Measurements from ENCODE around the gene TMEM209.
"Not testable (repeated sequence)": the region's sequence is repeated elsewhere in the genome, so short reads cannot be mapped to it uniquely, and the experiment has no call there.

Gene TMEM209

DNA sequence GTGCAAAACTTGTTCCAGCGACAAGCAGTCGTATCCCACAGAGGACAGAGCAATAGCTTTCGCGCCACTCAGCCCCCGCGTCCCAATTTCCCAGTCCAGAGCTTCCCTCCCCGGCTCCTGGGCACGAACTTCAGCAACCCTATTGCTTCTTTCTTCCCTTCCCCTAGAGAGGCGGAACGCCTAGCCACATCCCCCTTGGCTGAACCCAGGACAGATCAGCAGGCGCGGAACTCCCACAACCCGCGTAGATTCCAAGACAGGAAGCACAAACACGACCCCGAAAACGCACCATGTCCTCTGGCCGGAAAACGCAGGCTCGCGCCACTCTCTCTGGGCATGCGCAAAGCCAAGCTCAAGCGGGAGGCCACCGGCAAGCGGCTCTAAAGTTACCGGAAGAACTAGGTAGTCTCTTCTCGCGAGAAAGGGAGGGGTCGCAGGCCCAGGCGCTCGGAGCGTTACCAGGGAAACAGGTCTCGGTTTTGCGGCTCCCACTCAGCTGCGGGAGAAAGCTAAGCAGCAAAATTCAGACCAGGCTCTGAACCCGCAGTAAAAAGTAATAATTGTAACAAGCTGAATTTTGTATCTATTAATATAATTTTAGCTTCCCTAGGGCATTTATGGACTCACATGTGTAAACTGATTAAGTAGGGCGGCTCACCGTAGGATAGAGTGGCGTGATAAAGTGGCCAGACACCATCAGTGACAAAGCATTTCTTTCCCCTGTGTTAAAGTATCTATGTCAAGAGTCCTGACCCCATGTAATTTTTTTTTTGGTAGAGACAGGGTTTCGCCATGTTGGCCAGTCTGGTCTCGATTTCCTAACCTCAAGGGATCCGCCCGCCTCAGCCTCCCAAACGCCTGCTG, at the start of gene TMEM209:
TSS of gene TMEM209 (minus strand) at position 323 of the 864 bp plus-strand sequence. CDS start at position 292, 31 bp downstream.
- peak; percentile 97 for DNase-seq

DNA sequence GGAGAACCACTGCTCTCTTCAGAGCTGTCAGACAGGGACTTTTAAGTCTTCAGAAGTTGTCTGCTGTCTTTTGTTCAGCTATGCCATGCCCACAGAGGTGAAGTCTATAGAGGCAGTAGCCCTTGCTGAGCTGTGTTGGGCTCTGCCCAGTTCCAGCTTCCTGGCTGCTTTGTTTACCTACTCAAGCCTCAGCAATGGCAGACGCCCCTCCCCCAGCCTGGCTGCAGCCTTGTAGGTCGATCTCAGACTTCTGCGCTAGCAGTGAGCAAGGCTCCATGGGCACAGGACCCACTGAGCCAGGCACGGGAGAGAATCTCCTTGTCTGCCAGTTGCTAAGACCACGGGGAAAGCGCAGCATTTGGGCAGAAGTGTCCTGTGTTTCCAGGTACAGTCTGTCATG, 49.3 kb upstream of the TMEM209 start:
- no peak for DNase-seq

DNA sequence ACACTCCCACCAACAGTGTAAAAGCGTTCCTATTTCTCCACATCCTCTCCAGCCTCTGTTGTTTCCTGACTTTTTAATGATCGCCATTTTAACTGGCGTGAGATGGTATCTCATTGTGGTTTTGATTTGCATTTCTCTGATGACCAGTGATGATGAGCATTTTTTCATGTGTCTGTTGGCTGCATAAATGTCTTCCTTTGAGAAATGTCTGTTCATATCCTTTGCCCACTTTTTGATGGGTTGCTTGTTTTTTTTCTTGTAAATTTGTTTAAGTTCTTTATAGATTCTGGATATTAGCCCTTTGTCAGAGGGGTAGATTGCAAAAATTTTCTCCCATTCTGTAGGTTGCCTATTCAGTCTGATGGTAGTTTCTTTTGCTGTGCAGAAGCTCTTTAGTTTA, 44.4 kb upstream of the TMEM209 start:
- DNase-seq: not testable (repeated sequence)

- DNase-seq: not testable (repeated sequence)
These were observed 43.6 kb upstream of the TMEM209 start for GRCh38 chr7:130248842-130249241.

DNA sequence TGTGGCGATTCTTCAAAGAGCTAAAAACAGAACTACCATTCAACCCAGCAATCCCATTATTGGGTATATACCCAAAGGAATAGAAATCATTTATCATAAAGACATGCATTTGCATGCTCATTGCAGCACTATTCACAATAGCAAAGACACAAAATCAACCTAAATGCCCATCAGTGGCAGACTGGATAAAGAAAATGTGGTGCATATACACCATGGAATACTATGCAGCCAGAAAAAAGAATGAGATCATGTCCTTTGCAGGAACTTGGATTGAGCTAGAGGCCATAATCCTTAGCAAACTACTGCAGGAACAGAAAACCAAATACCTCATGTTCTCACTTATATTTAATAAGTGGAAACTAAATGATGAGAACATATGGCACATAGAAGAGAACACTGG, 41.3 kb upstream of the TMEM209 start:
- DNase-seq: not testable (repeated sequence)

- DNase-seq: not testable (repeated sequence)
These were observed 38.3 kb upstream of the TMEM209 start for GRCh38 chr7:130243486-130243885.

DNA sequence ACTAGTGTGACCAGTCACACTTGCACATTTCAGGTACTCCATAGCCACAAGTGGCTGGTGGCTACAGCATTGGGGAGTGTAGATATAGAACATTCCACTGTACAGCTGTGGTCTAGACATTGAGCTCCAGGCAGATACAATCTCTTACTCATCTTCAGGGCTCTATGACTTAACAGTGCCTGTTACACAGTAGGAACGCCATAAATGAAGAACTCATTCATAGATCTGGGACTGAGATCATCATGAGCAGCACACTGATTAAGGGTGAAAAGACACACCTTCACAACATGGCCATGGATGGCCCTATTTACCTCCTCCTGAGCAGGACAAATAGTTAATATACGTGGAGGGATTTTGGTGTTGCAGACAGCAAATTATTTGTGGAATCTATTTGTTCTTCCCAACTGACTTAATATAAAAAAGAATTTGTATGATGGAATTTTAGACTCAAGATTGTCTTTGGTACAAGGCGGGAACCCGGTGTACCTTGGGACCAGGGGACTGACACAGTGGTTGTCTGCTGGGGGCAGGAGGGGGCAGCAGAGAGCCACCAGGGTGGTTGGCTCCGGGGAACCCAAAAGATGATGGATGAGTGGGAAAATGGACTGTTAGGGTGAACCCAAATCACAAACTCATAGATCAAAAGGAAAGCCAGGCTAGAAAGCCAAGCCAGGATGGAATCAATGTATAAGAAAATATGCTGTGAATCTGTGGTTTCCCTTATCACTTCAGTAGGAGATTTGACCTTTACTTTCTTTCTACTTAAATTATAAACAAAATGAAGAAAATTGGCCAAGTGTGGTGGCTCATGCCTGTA, 37.2 kb upstream of the TMEM209 start:
- peak; percentile 79 for DNase-seq

GRCh38 chr7:130240240-130240639, 35.0 kb upstream of the TMEM209 start:
- no peak for DNase-seq

GRCh38 chr7:130236361-130236760, 31.2 kb upstream of the TMEM209 start:
- DNase-seq: not testable (repeated sequence)

DNA sequence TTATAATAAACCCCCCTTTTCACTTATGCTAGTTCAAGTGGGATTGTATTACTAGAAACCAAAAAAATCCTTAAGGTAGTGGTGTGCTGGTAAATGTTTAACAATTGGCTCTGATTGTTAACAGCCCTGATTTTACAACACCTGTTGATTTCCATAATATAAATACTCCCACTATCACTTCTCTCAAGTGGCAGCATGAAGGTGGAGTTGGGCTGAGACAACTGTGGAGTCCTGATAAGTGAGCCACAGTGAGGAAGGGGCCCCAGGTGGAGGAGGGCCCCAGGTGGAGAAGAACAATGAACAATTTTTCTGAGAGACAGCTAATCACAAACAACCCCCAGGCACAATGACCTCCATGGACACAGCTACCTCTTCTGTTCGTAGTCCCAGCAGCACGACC, 28.9 kb upstream of the TMEM209 start:
- no peak for DNase-seq

- DNase-seq: no peak
These were observed 27.0 kb upstream of the TMEM209 start for GRCh38 chr7:130232209-130232608.

- DNase-seq: no peak
These were observed 26.6 kb upstream of the TMEM209 start for GRCh38 chr7:130231792-130232191.

GRCh38 chr7:130229981-130230380, 24.8 kb upstream of the TMEM209 start:
- DNase-seq: not testable (repeated sequence)

DNA sequence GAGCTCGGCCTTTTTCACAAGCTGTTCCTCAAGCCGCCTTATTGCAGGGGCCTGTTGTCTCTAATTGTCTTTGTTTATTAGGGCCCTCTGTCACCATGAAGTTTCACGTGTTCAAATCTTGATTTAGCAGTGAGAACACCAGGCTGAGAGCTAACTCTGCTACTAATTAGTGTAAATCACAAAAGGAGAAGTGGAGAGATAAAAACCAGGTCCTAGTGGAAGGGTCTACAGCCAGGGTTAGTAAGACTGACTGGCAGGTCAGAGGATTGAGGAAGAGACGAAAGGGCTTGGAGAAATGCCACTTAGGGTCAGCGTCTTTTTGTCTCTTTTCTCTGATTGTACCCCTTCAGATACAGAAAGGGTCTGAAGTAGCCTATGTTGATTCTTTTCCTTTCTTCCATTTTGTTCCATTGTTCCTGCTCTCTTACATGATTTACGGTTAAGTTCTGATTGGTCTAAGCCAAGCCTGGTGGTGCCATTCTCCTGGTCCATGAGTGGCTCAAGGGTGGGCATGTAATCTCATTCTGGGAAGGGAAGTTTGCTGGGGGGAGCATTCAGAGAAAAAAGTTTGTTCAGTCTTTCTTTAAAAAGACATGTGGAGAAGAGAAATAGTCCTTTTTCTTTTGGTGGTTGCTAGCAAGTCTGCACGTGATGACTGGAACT, 23.8 kb upstream of the TMEM209 start:
- DNase-seq: no peak

- no peak for DNase-seq
These were observed 22.8 kb upstream of the TMEM209 start for GRCh38 chr7:130227883-130228575.

DNA sequence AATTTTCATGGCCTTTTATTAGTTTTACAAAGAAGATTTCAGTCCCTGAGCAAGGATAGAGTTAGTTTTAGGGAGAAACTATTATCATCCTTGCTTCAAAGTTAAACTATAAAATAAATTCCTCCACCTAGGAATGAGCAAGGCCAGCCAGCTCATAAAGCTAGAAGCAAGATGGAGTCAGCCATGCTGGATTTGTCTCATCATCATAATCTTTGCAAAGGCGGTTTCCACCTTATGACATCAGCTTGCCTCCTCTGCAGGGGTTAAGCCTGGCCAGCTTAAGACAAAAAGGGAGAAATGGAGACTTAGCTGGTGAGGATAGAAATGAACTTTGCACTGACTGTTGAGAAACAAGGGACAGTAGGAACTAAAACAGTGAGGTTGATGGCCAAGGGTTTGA, 21.1 kb upstream of the TMEM209 start:
- DNase-seq: no peak

DNA sequence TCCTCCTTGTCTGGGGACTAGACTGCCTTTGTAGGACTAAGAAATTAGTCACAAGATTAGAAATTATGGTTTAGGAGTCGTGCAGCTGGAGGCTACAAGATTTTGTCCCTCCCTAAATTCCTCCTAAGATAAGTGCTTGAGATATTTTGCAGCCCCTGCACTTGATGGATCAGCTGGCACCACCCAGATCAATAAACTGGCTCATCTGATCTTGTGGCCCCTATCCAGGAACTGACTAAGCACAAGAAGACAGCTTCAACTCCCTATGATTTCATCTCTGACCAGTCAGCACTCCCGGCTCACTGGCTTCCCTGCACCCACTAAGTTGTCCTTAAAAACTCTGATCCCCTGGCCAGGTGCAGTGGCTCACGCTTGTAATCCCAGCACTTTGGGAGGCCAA, 19.7 kb upstream of the TMEM209 start:
- DNase-seq: not testable (repeated sequence)

GRCh38 chr7:130224210-130224609, 19.0 kb upstream of the TMEM209 start:
- DNase-seq: no peak

- no peak for DNase-seq
These were observed 18.4 kb upstream of the TMEM209 start for GRCh38 chr7:130223646-130224045.

GRCh38 chr7:130221746-130222145, 16.5 kb upstream of the TMEM209 start:
- DNase-seq: no peak

- no peak for DNase-seq
These were observed 14.7 kb upstream of the TMEM209 start for GRCh38 chr7:130219871-130220270.

DNA sequence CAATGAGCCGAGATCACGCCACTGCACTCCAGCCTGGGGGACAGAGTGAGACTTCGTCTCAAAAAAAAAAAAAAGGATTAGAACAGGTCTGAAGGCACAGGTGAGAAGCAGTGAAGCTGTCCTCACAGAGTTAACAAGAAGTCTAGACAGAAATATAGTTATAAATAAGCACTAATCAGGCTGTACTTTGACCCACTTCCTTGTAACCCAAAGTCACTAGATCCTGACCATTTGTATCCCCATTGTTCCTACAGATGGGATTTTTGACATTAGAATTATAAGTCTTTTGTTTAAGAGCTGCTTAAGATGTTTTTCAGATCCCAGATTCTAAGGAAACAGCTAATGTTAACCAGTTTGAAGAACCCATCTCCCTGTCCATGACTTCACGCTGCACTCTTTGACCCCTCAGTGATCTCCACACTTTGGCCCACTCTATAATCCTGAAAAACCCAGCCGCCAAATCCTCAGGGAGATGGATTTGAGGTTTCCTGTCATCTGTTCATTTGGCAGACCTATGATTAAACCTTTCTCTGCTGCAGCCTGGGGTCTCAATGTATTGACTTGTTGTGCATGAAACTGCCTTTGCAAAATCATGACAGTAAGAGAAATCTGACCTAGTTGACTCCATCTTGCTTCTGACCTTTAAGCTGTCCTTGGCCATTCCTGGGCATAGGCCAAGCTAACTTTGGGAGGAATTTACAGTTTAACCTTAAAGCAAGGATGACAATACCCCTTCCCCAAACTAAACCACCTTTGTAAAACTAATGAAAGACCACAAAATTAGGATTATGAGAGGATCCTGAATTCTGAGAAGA, 13.8 kb upstream of the TMEM209 start:
- DNase-seq: no peak
